Lower leg skin (tissue), 3 donors: ENCODE results near the gene NR3C2.
"Not testable (repeated sequence)": the region's sequence is repeated elsewhere in the genome, so short reads cannot be mapped to it uniquely, and the experiment has no call there.

Experiments used
- POLR2A ChIP-seq, 2 donors: fragments of 450-650 bp; IDR thresholded peaks; one replicate each; pipeline ENCODE4 v1.6.1; 2016 to 2017; ENCODE audit warnings: antibody characterized with exemption in 2 of 2, mild to moderate bottlenecking in 1 of 2, moderate library complexity in 1 of 2
- TF ChIP-seq, protein P1 (sequence below), 3 donors: fragments of 450-650 bp; IDR thresholded peaks; one replicate each; pipeline ENCODE4 v1.5.1; 2016; ENCODE audit warnings: antibody characterized with exemption in 3 of 3, mild to moderate bottlenecking in 3 of 3, moderate library complexity in 2 of 3

DNA sequence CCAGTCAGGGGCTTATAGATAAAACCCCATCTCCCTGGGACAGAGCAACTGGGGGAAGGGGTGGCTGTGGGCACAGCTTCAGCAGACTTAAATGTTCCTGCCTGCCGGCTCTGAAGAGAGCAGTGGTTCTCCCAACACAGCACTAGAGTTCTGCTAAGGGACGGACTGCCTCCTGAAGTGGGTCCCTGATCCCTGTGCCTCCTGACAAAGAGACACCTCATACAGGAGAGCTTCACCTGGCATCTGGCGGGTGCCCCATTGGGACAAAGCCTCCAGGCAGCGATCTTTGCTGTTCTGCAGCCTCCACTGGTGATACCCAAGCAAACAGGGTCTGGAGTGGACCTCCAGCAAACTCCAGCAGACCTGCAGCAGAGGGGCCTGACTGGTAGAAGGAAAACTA is 359.1 kb downstream of the NR3C2 start:
- TF ChIP-seq, protein P1, sequence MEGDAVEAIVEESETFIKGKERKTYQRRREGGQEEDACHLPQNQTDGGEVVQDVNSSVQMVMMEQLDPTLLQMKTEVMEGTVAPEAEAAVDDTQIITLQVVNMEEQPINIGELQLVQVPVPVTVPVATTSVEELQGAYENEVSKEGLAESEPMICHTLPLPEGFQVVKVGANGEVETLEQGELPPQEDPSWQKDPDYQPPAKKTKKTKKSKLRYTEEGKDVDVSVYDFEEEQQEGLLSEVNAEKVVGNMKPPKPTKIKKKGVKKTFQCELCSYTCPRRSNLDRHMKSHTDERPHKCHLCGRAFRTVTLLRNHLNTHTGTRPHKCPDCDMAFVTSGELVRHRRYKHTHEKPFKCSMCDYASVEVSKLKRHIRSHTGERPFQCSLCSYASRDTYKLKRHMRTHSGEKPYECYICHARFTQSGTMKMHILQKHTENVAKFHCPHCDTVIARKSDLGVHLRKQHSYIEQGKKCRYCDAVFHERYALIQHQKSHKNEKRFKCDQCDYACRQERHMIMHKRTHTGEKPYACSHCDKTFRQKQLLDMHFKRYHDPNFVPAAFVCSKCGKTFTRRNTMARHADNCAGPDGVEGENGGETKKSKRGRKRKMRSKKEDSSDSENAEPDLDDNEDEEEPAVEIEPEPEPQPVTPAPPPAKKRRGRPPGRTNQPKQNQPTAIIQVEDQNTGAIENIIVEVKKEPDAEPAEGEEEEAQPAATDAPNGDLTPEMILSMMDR (IDR thresholded peaks at IDR 0.05): not testable (repeated sequence)
- not testable (repeated sequence) for TF ChIP-seq POLR2A (IDR thresholded peaks at IDR 0.05)
